Brain microvascular endothelial cell (primary cell): ENCODE measurements around the gene XRCC5.
"Not testable (repeated sequence)": the region's sequence is repeated elsewhere in the genome, so short reads cannot be mapped to it uniquely, and the experiment has no call there.

ENCODE experiments used
- DNase-seq: peaks from one replicate; pipeline ENCODE4 v3.0.0-alpha.2; 2020
- H3K27ac ChIP-seq: fragments of 250-450 bp; sonication (Bioruptor Pico); 2 replicates; pipeline ENCODE4 v1.5.1; 2020; ENCODE audit warnings: mild to moderate bottlenecking, moderate library complexity
- H3K27me3 ChIP-seq: fragments of 250-450 bp; sonication (Bioruptor Pico); replicated peaks from 2 replicates; pipeline ENCODE4 v1.5.1; 2020; ENCODE audit warnings: mild to moderate bottlenecking
- H3K36me3 ChIP-seq: fragments of 250-450 bp; sonication (Bioruptor Pico); replicated peaks from 2 replicates; pipeline ENCODE4 v1.5.1; 2020; ENCODE audit warnings: mild to moderate bottlenecking
- H3K4me3 ChIP-seq: 2 replicates; pipeline ENCODE4 v1.5.1; 2011; ENCODE audit warnings: low read depth, mild to moderate bottlenecking, control low read depth, low read length, moderate library complexity
- CTCF ChIP-seq: IDR thresholded peaks from 2 replicates; pipeline ENCODE4 v1.5.1; 2011; ENCODE audit warnings: low read depth, mild to moderate bottlenecking, moderate library complexity, low read length, control low read depth, inconsistent platforms; ENCODE audit errors: missing control alignments
- in situ Hi-C: cut with HindIII; loops from 2 replicates; pipeline ENCODE4 v1.10.0; 2017; ENCODE audit warnings: low sequenced_read_pairs, low pct_ligation_motif_present

Gene XRCC5

GRCh38 chr2:216206821-216207220 lies 97.7 kb downstream of the XRCC5 start:
- DNase-seq, result no peak
- Histone ChIP-seq H3K27ac (no peak overlapping the region), H3K36me3 (peaks cover 61% of the 10 kb centered on the region), H3K4me3 (no peak overlapping the region), H3K27me3 (no peaks in the 10 kb centered on the region)
- no peak for TF ChIP-seq CTCF
- in situ Hi-C loops, result no loop called here

GRCh38 chr2:216208661-216209060 lies 99.5 kb downstream of the XRCC5 start:
- H3K36me3 ChIP-seq, result peaks cover 48% of the 10 kb centered on the region
- H3K4me3 ChIP-seq, DNase-seq, H3K27ac ChIP-seq, in situ Hi-C loops, H3K27me3 ChIP-seq: not testable (repeated sequence)

- H3K27ac ChIP-seq, result no peak overlapping the region
These were observed 101.8 kb downstream of the XRCC5 start for GRCh38 chr2:216210701-216211540.

GRCh38 chr2:216211614-216212145 lies 102.5 kb downstream of the XRCC5 start:
- peaks cover 19% of the 10 kb centered on the region for H3K36me3 ChIP-seq
- in situ Hi-C loops, result no loop called here
- no peak overlapping the region for H3K27ac ChIP-seq
- H3K4me3 ChIP-seq, result no peak overlapping the region
- TF ChIP-seq CTCF, result no peak
- no peak for DNase-seq
- H3K27me3 ChIP-seq, result no peaks in the 10 kb centered on the region

More at GRCh38 chr2:216210701-216211540, 101.8 kb downstream of the XRCC5 start:
- peaks cover 27% of the 10 kb centered on the region for H3K36me3 ChIP-seq
- no peak for DNase-seq
- TF ChIP-seq CTCF, result no peak
- H3K27me3 ChIP-seq, result no peaks in the 10 kb centered on the region
- in situ Hi-C loops, result no loop called here
- H3K4me3 ChIP-seq, result no peak overlapping the region

GRCh38 chr2:216214768-216215167 lies 105.6 kb downstream of the XRCC5 start:
- in situ Hi-C loops, result no loop called here
- no peak for TF ChIP-seq CTCF
- Histone ChIP-seq H3K4me3 (no peak overlapping the region), H3K36me3 (peaks cover 2% of the 10 kb centered on the region), H3K27me3 (no peaks in the 10 kb centered on the region), H3K27ac (no peak overlapping the region)
- DNase-seq, result no peak

GRCh38 chr2:216215658-216216390 lies 106.7 kb downstream of the XRCC5 start:
- no peak for DNase-seq
- Histone ChIP-seq H3K27me3 (no peaks in the 10 kb centered on the region), H3K27ac (no peak overlapping the region), H3K36me3 (peaks cover 2% of the 10 kb centered on the region), H3K4me3 (no peak overlapping the region)
- peak; percentile 64 for TF ChIP-seq CTCF
- in situ Hi-C loops, result no loop called here
